LNCaP clone FGC (cell line): Measurements from ENCODE around the gene ZPBP2.

ENCODE experiments used
- DNase-seq: peaks from one replicate; pipeline ENCODE4 v3.0.0-alpha.2; 2011; ENCODE audit warnings: low read depth
- H3K4me3 ChIP-seq: 2 replicates; pipeline ENCODE4 v1.5.1; 2011; ENCODE audit warnings: mild to moderate bottlenecking, low read depth, low read length, control low read depth
- CTCF ChIP-seq: IDR thresholded peaks from 2 replicates; pipeline ENCODE4 v1.5.1; 2012; ENCODE audit warnings: mild to moderate bottlenecking; ENCODE audit not compliant: control insufficient read depth, insufficient read depth; ENCODE audit errors: extremely low read depth

Gene ZPBP2

DNA sequence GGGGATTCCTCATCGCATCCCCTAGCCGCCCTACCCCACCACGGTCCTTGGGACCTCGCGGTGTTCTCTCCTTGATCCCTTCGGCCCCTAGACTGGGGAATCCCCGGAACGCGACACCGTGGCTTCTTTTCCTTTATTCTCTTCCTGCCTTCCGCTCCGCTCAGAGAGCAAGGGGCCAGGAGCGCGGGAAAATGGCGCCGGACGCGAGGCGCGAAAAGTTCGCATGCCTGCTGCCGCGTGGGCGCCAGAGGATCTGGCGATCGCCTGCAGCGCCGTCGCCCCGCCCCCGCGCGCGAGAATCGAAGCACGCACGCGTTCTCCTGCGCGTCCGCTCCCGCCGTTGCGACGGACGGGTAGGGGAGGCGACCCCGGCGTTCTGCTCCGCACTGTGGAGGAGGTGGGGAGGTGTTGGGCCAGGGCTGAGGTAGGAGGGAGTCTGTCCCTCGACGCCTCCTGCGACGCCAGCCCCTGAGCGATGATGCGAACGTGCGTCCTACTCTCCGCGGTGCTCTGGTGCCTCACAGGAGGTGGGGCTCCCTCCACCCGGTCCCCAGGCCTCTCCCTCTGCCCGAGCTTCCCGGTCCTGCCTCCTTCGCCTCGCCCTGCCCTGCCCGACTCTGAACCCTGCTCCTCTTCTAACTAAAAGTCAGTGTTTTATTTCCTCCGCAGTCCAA lies at the start of gene ZPBP2:
ZPBP2 (plus strand) TSS at position 323 of the 674 bp plus-strand sequence; CDS start at position 476, 153 bp downstream.
- DNase-seq, result no peak
- H3K4me3 ChIP-seq, result no peak within 1 kb of the TSS
- no peak for TF ChIP-seq CTCF

DNA sequence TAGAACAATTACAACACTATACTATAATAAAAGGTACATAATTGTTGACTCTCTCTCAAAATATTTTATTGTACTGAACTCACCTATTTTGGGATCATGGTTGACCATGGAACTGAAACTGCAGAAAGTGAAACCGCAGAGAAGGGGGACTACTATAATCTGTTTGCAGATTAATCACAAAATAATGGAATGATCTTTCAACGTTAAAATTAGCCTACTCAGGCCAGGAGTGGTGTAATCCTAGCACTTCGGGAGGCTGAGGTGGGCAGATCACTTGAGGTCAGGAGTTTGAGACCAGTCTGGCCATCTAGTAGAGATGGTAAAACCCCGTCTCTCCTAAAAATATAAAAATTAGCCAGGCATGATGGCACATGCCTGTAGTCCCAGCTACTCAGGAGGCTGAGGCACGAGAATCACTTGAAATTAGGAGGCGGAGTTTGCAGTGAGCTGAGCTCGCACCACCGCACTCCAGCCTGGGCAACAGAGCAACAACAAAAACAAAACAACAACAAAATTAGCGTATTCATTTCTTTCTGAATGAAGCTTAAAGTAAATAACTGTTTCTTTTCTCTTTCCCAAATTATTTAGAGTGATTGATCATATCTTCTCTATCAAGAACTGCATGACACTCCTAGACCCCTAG lies 49.5 kb upstream of the ZPBP2 start:
- H3K4me3 ChIP-seq, result no peak overlapping the region
- no peak for TF ChIP-seq CTCF
- no peak for DNase-seq

DNA sequence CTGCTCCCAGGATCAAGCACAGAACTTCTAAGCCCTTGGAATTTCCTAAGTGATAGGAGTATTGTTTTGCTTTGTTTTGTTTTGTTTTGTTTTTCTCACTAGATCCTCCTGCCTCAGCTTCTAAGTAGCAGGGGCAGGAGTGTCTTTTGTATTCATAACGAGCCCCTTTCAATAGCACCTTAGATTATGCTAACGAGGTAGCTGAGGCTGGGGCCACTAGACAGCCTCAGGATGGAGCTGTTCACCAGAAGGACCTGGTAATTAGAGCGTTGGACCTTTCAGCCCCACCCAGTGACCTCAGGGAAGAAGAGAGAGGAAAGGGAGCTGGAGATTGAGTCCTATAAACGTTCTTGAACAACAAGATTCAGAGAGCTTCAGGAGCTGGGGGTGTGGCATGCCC lies 47.5 kb upstream of the ZPBP2 start:
- TF ChIP-seq CTCF, result no peak
- H3K4me3 ChIP-seq, result no peak overlapping the region
- DNase-seq, result no peak

- H3K4me3 ChIP-seq, result no peak overlapping the region
- DNase-seq, result no peak
- no peak for TF ChIP-seq CTCF
Observed at GRCh38 chr17:39820987-39821386, 47.0 kb upstream of the ZPBP2 start.

DNA sequence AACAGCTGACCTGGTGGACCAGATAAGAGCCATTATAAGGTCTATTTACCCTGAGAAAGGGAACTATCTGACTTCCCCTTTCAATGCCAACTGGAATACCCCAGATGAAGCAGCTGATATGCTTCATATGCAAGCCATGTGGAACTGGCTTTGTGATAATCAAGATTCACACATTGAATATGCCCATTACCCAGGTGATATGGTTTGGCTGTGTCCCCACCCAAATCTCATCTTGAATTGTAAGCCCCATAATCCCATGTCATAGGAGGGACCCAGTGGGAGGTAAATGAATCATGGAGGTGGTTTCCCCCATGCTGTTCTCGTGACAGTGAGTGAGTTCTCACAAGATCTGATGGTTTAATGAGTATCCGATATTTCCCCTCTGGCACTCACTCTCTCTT lies 46.0 kb upstream of the ZPBP2 start:
- no peak for TF ChIP-seq CTCF
- DNase-seq, result no peak

DNA sequence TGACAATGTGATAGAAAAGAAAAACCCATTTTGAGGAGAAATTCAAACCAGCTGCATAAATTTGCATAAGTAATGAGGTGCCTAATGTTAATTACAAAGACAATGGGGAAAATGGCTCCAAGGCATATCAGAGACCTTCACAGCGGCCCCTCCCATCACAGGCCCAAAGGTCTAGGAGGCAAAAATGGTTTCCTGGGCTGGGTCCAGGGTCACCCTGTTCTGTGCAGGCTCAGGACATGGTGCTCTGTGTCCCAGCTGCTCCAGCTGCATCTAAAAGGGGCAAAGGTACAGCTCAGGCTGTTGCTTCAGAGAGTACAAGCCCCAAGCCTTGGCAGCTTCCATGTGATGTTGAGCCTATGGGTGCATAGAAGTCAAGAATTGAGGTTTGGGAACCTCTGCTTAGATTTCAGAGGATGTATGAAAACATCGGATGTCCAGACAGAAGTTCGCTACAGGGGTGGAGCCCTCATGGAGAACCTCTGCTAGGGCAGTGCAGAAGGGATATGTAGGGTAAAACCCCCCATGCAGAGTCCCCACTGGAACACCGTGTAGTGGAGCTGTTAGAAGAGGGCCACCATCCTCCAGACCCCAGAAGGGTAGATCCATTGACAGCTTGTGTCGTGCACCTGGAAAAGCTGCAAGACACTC lies 44.5 kb upstream of the ZPBP2 start:
- DNase-seq, result no peak
- no peak for TF ChIP-seq CTCF
- no peak overlapping the region for H3K4me3 ChIP-seq

More for the DNA sequence above, 46.0 kb upstream of the ZPBP2 start:
- no peak overlapping the region for H3K4me3 ChIP-seq
